22Rv1 (cell line): ENCODE results near the gene POM121.
"Not testable (repeated sequence)": the region's sequence is repeated elsewhere in the genome, so short reads cannot be mapped to it uniquely, and the experiment has no call there.

Experiments
- H3K27ac ChIP-seq: fragments of 450-650 bp; 2 replicates; pipeline ENCODE4 v1.5.1; 2017

POM121 gene

DNA sequence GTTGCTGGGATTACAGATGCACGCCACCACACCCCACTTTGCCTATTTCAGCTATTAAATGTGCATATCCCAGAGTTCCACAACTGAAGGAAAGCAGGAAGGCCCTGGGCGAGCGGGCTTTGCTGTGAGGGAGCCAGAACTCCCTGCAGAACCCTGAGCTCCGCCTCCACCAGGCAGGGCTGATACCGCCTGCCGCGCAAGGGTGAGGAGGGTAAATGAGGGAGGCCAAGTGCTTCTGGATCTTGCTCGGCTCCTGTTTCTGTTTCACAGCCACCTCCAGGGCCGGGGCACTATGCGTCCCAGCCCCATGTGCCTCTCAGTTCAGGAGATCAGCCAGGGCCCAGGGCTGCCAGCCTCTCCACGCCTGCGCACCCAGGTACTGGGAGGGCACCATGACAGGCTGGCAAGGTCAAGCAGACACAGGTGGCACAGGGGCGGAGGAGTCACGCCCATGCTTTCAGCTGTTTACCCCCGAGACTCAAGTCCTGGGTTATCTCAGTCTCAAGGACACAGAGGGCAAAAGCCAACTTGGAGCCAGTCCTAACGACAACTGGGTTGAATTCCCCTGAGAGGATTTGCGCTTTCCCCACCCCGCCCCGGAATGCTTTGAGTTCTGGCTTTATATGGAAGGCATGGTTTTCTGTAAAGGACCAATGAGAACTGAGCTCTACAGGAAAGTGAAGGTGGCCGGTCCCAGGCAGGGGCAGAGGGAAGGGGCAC lies 35.9 kb downstream of the POM121 start:
- not testable (repeated sequence) for H3K27ac ChIP-seq

DNA sequence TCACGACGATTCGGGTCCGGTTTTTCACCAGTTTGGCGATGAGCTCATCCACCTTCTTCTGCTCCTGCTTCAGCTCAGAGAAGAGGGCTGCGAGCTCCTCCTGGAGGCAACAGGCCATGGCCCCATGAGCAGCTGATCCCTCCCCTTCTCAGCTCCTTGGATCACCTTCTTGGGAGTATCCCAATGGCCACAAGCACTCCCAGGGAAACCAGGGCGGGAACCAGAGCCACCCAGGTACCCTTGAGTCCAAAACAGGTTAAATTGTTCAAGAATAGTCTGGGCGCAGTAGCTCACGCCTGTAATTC lies 36.4 kb downstream of the POM121 start:
- H3K27ac ChIP-seq, result not testable (repeated sequence)

DNA sequence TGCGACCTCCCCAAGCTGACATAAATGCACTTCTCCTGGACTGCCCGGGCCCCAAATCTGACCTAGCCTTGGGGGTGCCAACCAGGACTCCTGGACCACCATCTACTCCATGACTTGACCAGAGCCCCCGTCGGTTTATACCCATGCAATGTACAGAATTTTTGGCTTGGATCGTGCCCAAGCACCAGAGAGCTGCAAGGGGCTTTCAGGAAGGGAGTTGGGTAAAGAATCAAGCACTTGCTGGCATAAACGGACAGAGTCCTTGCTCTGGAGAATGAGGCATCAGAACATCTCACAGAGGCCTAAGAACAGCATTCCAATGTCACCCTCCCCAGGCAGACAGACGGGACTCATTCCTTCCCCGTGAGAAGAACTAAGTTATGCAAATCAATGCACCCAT lies 38.2 kb downstream of the POM121 start:
- not testable (repeated sequence) for H3K27ac ChIP-seq

DNA sequence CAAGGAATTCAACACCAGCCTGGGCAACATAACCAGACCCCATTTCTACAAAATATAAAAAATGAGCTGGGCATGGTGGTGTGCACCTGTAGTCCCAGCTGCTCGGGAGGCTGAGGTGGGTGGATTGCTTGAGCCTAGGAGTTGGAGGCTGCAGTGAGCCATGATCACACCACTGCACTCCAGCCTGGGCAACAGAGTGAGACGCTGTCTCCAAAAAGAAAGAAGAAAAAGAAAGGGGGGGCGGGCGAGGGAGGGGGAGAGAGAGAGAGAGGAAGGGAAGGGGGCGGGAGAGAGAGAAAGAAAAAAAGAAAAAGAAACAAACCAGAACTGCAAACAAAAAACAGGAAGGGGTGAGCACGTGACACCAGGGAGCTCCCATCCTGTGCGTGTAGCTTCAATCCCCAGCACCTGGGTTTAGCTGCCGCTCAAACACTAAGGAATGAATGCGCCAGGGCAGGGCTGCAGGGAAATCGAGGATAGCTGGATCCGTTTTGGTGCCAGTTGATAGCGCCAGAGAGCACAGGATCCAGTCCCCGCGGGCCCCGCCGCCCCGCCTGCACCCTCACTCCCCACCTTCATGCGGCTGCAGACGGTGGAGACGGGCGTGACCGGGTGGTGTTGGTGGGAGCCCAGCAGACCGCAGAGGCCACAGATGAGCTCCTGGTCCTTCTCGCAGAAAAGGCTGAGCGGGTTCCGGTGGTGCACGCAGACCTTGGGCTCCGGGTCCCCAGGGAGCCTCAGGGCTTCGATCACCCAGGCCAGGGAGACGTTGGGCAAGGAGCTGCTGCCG lies 40.5 kb downstream of the POM121 start:
- not testable (repeated sequence) for H3K27ac ChIP-seq

DNA sequence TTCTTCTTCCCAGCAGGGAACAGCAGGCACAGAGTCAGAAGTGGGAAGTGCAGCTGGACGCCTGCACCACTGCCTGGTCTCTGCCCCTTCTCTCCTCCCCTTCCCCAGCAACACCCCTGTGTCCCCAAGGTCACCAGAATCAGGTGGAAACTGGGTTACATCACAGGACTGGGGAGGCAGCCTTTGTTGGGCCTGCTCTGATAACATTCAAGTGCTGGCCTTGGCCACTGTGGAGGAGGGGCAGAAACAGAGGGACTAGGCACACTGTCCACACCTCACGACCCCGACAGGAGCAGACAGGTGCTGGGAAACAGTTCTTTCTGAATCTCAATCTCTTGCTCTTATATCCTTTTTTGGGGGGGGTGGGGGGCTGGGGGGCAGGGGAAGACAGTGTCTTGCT lies 42.0 kb downstream of the POM121 start:
- H3K27ac ChIP-seq, result not testable (repeated sequence)

DNA sequence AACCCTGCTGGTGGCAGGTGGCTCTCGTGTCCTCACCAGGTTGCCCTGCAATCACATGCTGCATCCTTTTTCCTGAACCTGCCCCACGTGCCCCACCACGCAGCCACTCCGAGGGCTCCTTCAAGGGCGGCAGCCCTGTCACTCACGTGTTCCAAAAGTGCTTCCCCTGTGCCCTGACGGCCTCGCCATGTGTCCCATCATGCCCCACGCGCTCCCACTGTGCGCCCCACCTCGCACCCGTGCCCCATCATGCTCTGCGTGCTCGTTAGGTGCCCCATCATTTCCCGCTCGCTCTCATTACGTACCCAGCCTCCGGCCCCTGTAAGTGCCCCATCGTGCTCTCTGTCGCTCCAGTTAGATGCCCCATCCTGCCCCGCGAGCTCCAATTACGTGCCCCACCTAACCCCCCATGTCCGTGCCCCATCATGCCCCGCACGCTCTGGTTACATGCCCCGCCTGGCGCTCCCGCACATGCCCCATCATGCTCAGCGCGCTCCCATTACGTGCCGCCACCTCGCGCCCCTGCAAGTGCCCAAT lies 44.2 kb downstream of the POM121 start, which contains the start of gene TRIM74:
Gene TRIM74, minus strand, starts transcription at position 487 of the 537 bp plus-strand sequence. CDS start 3,309 bp downstream, outside the sequence.
- H3K27ac ChIP-seq, result not testable (repeated sequence)

DNA sequence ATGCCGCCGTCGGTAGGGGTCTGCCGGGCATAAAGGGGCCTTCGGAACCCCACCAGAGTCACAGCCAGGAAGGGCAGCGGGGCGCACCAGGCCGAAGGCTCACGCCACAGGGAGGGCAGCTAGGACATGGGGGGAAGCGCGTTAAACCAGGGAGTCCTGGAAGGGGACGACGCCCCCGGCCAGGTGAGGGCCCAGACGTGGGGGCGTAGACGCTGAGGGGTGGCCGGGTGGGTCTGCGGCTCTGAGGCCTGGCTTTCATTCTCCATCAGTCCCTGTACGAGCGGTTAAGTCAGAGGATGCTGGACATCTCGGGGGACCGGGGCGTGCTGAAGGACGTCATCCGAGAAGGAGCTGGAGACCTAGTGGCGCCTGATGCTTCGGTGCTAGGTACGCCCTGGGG lies 44.8 kb downstream of the POM121 start:
- not testable (repeated sequence) for H3K27ac ChIP-seq

DNA sequence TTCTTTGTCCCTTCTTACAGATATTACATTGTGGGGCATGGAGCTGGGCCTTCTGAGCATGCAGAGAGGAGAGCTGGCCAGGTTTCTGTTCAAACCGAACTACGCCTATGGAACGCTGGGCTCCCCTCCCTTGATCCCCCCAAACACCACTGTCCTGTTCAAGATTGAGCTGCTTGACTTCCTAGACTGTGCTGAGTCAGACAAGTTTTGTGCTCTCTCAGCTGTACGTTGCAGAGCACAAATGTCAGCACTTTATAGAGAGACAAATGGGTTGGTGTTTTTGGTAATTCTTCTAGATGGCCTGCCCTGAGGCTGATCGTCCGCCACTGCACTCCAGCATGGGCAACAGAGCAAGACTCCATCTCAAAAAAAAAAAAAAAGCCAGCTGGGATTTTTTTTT lies 46.6 kb downstream of the POM121 start:
- not testable (repeated sequence) for H3K27ac ChIP-seq

DNA sequence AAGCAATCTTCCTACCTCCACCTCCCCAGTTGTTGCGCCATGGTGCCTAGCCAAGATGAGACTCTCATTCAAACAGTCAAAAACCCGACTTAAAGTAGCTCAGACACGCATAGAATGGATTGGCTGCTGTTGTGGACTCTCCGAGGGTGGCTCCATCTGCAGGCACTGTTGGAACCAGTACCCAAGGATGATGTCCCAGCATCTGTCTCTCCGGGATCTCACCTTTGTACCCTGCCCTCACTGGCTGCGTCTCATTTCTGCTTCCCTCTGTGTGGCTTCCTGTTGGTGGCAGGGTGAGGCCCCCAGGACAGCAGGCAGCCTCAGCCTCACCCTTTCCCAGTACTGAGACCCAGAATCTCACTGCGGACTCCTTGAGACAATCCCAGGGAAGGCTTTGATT lies 49.9 kb downstream of the POM121 start:
- not testable (repeated sequence) for H3K27ac ChIP-seq

DNA sequence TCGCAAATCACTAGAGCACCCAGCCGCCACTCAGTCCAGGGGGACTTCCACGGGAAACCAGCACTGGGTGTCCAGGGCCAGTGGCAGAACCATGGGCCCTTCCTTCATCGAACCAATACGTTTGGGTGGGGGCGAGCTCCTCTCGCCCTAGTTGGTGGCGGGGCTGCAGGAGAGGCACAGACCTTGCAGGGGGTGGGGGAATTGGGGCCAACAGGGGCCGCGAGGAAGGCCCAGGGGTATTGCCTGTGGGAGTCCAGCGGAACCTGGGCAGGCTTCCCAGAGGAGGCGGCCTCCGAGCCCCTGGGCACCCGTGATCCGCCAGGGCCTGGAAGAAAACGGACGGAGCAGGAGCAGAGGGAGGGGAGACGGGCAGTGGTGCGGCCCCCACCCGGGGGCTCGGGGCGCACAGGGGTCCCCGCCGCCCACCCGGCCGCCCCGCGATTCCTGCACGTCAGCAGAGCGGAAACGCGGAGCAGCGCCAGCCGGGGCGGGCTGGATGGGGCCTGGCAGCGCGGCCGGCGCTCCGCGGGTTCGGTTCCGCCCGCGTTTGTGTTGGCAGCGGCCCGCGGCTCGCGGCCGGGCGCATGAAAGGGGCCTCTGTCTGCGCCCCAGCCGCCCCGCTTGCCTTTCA lies 50.9 kb downstream of the POM121 start:
- H3K27ac ChIP-seq, result not testable (repeated sequence)

DNA sequence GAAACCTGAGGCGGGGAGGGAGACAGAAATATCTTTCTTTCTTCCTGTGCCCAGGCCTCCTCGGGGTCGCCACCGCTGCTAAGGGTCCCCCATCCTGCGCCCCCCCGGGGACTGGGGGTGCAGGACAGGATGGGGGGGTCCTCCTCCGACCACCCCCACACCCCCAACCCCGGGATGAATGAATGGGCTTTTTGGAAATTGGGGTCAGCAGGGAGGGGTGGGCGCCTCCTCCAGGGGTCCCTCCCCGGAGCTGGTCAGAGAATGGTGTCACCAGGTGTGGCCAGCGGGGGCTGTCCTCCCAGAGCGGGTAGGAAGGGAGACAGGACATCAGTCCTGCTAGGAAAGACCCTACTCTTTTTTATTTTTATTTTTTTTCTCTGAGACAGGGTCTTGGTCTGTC lies 51.5 kb downstream of the POM121 start:
- H3K27ac ChIP-seq, result not testable (repeated sequence)

DNA sequence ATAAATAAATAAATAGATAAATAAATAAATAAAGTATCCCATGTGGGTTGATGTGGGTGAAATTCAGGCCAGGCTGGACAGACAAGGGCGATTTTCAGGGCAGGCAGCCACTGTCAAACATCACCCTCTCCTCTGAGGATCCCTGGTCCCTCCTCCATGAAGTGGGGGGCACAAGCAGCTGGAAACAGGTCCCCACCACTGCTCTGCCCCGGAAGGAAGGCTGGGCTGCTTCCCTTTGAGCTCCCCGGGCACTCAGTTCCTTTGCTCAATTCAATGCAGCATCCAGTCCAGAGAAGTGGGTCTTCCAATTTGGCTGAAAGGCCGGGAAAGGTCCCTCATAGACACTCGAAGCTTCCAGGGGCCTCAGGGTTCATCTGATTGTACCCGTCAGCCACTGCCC lies 55.5 kb downstream of the POM121 start:
- H3K27ac ChIP-seq, result not testable (repeated sequence)

DNA sequence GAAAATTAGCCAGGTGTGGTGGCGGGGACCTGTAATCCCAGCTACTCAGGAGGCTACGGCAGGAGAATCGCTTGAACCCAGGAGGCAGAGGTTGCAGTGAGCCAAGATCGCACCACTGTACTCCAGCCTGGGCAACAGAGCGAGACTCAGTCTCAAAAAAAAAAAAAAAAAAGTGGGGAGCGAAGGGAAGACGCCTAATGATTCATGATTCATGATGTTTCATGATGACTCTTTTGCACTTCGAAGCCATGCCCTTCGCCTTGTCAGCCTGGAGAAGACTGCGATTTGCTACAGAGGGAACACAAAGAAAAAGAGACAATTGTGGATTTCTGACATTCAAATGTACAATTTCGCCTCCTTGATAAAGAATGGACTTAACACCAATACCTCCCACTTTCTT lies 57.2 kb downstream of the POM121 start:
- not testable (repeated sequence) for H3K27ac ChIP-seq

DNA sequence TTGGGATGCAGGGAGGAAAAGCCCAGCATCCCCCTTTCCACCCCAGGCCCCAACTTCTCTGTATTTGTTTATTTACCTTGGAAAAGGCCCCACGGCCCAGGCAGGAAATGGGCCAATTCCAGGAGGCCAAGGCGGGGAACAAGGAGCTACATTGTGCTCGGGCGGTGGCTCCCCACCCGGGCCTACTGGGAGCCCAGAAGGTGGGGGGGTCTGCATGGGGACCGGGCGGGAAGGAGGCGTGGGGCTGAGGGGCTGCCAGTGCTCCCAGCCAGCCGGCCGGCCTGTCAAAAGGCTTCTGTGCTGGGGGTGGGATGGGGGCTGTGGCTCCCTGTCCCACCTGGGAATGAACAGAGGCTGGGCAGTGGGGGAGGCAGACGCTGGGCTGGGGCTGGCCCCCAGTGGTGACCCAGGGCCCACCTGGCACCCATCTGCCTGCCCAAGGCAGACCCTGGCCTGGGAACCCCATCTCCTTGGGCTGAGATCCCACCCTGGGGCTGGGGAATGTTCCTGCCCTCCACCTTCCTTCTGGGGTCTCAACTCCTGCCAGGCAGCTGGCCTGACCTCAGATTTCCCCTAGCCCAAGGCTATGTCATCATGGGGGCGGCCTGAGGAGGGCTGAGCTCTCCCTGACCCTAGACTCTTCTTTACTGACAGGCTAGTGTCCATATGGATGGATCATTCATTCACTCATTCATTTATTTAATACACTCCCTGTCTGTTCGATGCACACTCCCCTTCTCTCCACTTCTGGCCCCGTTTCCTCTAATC lies 65.4 kb downstream of the POM121 start:
- not testable (repeated sequence) for H3K27ac ChIP-seq

DNA sequence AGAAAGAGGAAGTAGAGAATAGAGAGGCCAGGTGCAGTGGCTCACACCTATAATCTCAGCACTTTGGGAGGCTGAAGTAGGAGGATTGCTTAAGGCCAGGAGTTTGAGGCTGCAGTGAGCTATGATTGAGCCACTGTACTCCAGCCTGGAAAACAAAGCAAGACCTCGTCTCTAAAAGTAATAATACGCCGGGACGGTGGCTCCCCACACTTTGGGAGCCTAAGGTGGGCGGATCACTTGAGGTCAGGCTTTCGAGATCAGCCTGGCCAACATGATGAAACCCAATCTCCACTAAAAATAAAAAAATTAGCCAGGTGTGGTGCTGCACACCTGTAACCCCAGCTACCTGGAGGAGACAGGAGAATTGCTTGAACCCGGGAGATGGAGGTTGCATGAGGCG lies 70.6 kb downstream of the POM121 start:
- H3K27ac ChIP-seq, result not testable (repeated sequence)

DNA sequence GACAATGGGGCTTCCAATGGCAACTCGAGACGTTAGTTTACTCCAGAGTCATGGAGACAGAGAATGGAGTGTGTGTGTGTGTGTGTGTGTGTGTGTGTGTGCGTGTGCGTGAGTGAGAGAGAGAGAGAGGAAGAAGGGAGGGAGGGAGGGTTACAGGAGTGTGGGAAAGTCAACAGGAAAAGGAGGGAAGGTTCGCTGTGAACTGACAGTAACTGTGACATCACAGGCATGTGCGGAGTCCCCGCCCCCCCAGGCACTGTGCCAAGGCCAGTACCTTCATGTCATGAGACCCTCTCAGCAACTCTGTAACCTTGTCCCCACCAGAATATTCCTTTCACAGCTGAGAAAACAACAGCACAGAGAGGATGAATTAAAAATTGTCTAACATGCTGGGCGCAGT lies 72.6 kb downstream of the POM121 start:
- not testable (repeated sequence) for H3K27ac ChIP-seq

DNA sequence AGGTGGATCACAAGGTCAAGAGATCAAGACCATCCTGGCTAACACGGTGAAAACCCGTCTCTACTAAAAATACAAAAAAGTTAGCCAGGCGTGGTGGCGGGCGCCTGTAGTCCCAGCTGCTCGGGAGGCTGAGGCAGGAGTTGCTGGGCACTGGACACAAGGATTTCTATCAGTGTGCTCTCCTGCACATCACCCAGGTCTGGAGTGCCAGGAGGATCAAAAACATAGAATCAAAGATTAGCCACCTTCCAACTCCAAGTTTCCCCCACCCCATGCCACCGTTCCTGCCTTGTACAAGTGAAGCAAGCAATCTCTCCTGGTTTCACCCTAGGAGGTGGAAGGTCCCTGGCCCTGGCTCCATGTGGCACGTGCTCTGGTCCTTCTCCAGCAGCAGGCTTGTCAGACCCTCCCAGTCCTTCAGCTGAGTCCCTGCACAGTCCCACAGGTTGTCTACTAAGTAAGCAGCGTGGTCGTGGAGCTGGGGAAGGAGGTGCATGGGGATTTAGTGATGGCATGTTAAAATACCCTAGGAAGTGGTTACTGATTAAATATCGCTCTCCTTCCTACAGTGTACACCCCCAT lies 73.1 kb downstream of the POM121 start:
- H3K27ac ChIP-seq, result not testable (repeated sequence)
